ENCODE measurements around the gene LUZP2.

The LUZP2 gene

DNA sequence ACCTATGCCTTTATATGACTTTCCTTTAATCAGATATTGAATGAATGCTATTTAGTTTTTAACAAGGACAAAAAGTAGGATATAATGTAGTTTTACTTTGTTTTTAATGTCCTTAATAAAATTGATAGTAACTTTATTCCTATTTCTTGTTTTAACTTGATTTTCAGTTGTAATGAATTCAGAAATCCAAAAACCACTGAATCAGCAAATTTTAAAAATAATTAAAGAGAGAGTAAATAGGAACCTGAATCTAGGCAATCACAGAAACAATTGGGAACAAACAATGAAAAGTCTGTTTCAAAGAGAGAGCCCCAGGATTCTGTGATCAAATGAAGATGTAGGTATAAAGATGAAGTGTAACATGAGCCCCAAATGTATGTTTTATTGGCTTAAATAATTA lies 556.0 kb downstream of the LUZP2 start:
- Mint-ChIP-seq H3K27me3 (ENCODE audit: low read depth) (no peaks in the 10 kb centered on the region), H3K9me3 (peaks cover 7% of the 10 kb centered on the region), H3K27ac (no peak overlapping the region), H3K36me3 (ENCODE audit: low read depth) (no peaks in the 10 kb centered on the region), H3K4me1 (ENCODE audit: low read depth) (no peaks in the 10 kb centered on the region), H3K4me3 (no peak overlapping the region)
- no peak for DNase-seq (ENCODE audit: low spot score)

DNA sequence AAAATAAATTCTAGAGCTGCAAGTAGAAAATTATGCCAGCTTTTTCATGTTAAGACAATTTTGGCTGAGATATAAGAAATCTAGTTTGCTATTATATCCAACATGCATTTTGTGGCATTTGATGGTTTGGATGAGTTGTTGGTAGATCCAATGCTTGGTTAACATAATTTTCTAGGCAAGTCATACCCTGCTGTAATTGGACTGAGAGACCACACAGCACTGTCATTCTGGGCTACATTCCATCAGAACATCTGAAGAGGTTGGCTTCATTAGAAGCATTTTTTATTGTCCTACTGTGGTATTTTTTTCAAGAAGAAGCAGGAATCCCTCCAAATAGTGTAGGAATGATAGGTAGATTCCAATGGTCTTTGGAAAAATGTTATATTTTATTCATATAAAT lies 561.0 kb downstream of the LUZP2 start:
- peaks cover 17% of the 10 kb centered on the region for H3K9me3 Mint-ChIP-seq
- no peaks in the 10 kb centered on the region for H3K4me1 Mint-ChIP-seq (ENCODE audit: low read depth)
- no peak overlapping the region for H3K4me3 Mint-ChIP-seq
- DNase-seq (ENCODE audit: low spot score) = no peak
- no peak overlapping the region for H3K27ac Mint-ChIP-seq
- H3K27me3 Mint-ChIP-seq (ENCODE audit: low read depth) = no peaks in the 10 kb centered on the region
- H3K36me3 Mint-ChIP-seq (ENCODE audit: low read depth) = no peaks in the 10 kb centered on the region

DNA sequence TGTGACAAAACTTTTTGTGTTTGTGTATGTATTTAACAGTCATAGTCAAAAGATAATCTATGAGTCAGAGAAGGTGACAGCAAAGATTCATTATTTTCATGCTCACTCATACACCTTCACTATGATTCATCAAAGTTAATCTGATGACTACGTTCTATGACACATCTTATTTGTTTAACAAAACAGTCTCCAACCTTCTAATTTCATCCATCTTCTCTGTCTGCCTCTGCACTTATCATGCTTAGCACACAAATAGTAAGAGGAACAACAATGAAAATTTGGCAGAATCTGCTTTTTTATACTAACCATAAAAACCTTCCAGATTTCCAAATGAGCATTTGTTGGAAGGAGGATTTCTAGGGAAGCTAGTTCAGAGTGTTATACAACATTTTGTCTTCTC lies 568.9 kb downstream of the LUZP2 start:
- Mint-ChIP-seq H3K27me3 (ENCODE audit: low read depth) (no peaks in the 10 kb centered on the region), H3K4me1 (ENCODE audit: low read depth) (no peaks in the 10 kb centered on the region), H3K9me3 (peaks cover 32% of the 10 kb centered on the region), H3K36me3 (ENCODE audit: low read depth) (no peaks in the 10 kb centered on the region), H3K4me3 (no peak overlapping the region), H3K27ac (no peak overlapping the region)
- DNase-seq (ENCODE audit: low spot score) = no peak

DNA sequence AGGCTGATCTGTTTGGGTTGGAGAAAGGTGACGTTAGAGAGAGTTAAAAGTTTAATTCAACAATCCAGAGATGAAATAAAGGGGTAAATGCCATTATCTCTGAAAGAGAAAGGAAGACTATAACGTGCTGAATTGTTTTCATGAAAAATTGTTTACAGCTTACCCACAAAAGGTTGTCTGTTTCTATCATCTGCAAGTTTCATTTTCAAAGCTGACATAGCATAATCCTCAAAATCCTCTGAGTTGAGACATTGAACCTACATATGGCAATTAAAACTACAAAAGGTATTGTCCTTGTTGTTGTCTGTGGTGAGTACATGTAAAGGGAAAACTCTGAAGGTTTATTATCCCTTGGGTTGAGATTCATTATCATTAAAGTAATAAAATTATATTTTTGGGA lies 569.9 kb downstream of the LUZP2 start:
- Mint-ChIP-seq H3K4me3 (no peak overlapping the region), H3K27me3 (ENCODE audit: low read depth) (no peaks in the 10 kb centered on the region), H3K4me1 (ENCODE audit: low read depth) (no peaks in the 10 kb centered on the region), H3K27ac (no peak overlapping the region), H3K9me3 (peaks cover 27% of the 10 kb centered on the region), H3K36me3 (ENCODE audit: low read depth) (no peaks in the 10 kb centered on the region)
- no peak for DNase-seq (ENCODE audit: low spot score)

DNA sequence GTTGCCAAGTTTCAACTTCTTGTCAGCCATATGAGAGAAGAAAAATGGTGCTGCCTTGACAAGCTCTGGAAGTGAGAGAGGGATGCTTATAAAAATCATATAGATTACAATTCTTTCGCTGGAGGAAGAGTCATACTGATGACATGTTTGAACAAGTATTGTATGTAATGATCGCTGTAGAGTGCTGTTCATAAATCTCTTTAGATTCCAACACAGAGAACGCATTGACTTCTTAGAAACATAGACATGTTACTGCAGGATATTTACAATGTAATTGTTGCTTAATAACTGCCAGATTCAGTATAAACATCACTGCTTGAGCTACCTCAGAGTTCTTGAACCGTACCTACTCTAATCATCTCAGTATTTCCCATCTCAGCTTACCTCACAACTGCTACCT lies 571.6 kb downstream of the LUZP2 start:
- no peak overlapping the region for H3K27ac Mint-ChIP-seq
- peaks cover 23% of the 10 kb centered on the region for H3K9me3 Mint-ChIP-seq
- no peak overlapping the region for H3K4me3 Mint-ChIP-seq
- H3K36me3 Mint-ChIP-seq (ENCODE audit: low read depth) = no peaks in the 10 kb centered on the region
- no peak for DNase-seq (ENCODE audit: low spot score)
- no peaks in the 10 kb centered on the region for H3K27me3 Mint-ChIP-seq (ENCODE audit: low read depth)
- H3K4me1 Mint-ChIP-seq (ENCODE audit: low read depth) = no peaks in the 10 kb centered on the region

DNA sequence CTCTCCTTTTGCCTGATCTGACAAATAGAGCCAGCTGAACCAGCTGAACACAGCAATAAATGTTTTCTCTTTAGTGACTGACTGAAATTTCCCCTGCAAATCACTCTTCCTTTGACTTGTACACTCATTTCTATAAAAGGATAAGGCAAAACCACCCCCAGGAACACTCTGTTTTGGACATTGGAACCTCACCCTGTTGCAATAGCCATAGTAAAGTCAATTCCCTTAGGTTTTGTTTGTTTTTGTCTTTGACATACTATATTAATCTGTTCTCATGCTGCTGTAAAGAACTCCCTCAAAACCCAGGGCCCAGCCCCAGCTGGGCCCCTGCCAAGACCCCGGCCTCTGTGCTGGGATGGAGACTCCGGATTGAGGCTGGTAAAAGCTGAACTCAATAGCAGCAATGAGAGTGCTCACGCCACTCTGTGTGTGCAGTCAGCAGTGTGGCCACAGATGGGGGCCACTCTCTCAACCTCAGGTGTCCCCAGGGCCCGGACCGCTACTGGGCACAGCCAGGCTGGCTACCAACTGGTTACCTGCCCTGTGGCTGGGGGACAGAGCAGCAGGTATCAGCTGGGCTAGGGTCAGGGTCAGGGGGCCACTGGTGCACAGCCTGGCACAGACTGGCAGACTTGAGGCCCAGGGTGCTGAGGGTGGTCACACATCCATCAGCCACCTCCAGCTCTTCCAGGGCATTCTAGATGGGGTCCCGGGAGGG lies 597.4 kb downstream of the LUZP2 start:
- Mint-ChIP-seq H3K27ac (no peak overlapping the region), H3K36me3 (ENCODE audit: low read depth) (no peaks in the 10 kb centered on the region), H3K4me3 (no peak overlapping the region), H3K4me1 (ENCODE audit: low read depth) (no peaks in the 10 kb centered on the region), H3K9me3 (peaks cover 19% of the 10 kb centered on the region), H3K27me3 (ENCODE audit: low read depth) (no peaks in the 10 kb centered on the region)
- DNase-seq (ENCODE audit: low spot score) = no peak

DNA sequence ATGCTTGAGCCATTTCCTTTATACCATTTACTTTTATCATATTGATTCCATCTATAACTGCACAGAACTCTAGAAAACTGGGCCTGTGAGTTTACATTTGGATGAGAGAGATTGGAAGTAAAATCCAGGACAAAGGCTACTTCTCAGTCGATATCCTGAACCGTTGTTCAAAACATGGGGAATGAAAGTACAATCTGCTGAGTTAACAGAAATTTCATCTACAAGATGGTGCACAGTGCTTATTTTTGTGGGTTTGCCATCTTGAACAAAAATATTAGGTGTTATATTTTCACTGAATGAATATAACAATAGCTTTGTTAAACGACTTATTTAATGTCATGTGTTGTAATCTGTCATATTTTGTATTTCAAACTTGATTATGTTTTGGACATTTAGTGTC lies 622.6 kb downstream of the LUZP2 start:
- Mint-ChIP-seq H3K4me3 (no peak overlapping the region), H3K36me3 (ENCODE audit: low read depth) (no peaks in the 10 kb centered on the region), H3K27me3 (ENCODE audit: low read depth) (no peaks in the 10 kb centered on the region), H3K9me3 (peaks cover 20% of the 10 kb centered on the region), H3K27ac (no peak overlapping the region), H3K4me1 (ENCODE audit: low read depth) (no peaks in the 10 kb centered on the region)
- DNase-seq (ENCODE audit: low spot score) = no peak
